Pancreas (tissue), 10 donors: ENCODE results near the gene VSTM2B. TPM values are rescaled to one million over a fixed set of nuclear protein-coding genes. Genes with fewer than 3 reads are reported as not detected.

Experiments used
- ATAC-seq, 4 donors: fragments of 200-7000 bp; cut with Tn5 transposase; one replicate each; pipeline versions ENCODE4 v1.8.0 to v1.9.1; 2020; ENCODE audit warnings: mild to moderate bottlenecking in 4 of 4, moderate library complexity in 4 of 4
- DNase-seq, 6 donors: peaks; one replicate each; pipeline ENCODE4 v3.0.0-alpha.2; 2020
- FAIRE-seq: peaks from 2 replicates; lab custom pipeline; 2012; peaks lifted over from hg19 to GRCh38; lab: Jason Lieb, UNC
- H3K27ac ChIP-seq, 4 donors: fragments of 200-600 bp; sonication (generic); 1 replicate in 3 of 4; 2 replicates in 1 of 4; pipeline versions ENCODE4 v1.5.0 to v1.8.0; 2020
- H3K27me3 ChIP-seq, 4 donors: fragments of 200-600 bp; one replicate each; pipeline ENCODE4 v1.8.0; 2021
- H3K36me3 ChIP-seq, 3 donors: fragments of 200-600 bp; sonication (generic) in 1 of 3; one replicate each; pipeline versions ENCODE4 v1.5.0 to v1.8.0; 2020 to 2021
- H3K4me1 ChIP-seq, 3 donors: fragments of 200-600 bp; one replicate each; pipeline ENCODE4 v1.8.0; 2021
- H3K4me3 ChIP-seq, 4 donors: fragments of 200-600 bp; sonication (generic) in 2 of 4; one replicate each; pipeline versions ENCODE4 v1.5.0 to v1.8.0; 2020 to 2021
- H3K9me3 ChIP-seq, 4 donors: fragments of 200-600 bp; one replicate each; pipeline ENCODE4 v1.8.0; 2021
- CTCF ChIP-seq, 4 donors: fragments of 200-600 bp; sonication (generic) in 3 of 4; IDR thresholded peaks; one replicate each; pipeline versions ENCODE4 v1.5.0 to v1.8.0; 2021; ENCODE audit warnings: antibody characterized with exemption in 4 of 4
- WGBS, 2 donors: extraction: QIAGEN DNeasy Blood & Tissue Kit; methylation state at CpG; one replicate each; pipeline ENCODE4 v1.1.7; 2013; 5-methylcytosine and 5-hydroxymethylcytosine counted together
- intact Hi-C, 3 donors: fragments of 100-400 bp; cut with DNase I; formaldehyde crosslinking; loops; one replicate each; pipeline versions ENCODE4 v1.11.1 to v1.14.2; 2022
- polyA plus RNA-seq, 2 donors: library from polyadenylated mRNA; stranded (reverse); fragments of 200-250 nt; gene quantifications; one replicate each; pipeline ENCODE4 v1.2.3, GENCODE V29; 2013
- total RNA-seq, 6 donors: library from RNA; stranded (reverse); fragmentation: NEBNext Ultra II Directional in 4 of 6; extraction: Animal tissue kit (Norgen Biotek cat#: 25700) in 4 of 6; gene quantifications; one replicate each; pipeline versions ENCODE4 v1.2.1 to v1.2.4, GENCODE V29; 2021 to 2023
- donor health status: healthy with polysubstance abuse.
- donor health status: DM: no; HTN: no; CAD: no; lungs with moderate emphysema.
- donor health status: DM: no; HTN: no; CAD: no.
- donor health status: control.
- donor health status: control.
- donor health status: Bipolar disorder and iron deficiency.
- donor health status: DM: yes; HTN: yes; CAD: no.
- donor health status: DM: no; HTN: no; CAD: no.
- donor health status: DM: no; HTN: no; CAD: no.
- donor health status: DM: yes; HTN: yes; CAD: no.

Gene VSTM2B
- total and polyA plus RNA-seq, 8 donors: 0.05 TPM; not detected in 7

- Histone ChIP-seq H3K27ac (no peak overlapping the region), H3K4me1 (no peaks in the 10 kb centered on the region), H3K4me3 (no peak overlapping the region), H3K36me3 (no peaks in the 10 kb centered on the region), H3K27me3 (no peaks in the 10 kb centered on the region), H3K9me3 (no peaks in the 10 kb centered on the region)
- TF ChIP-seq CTCF (IDR thresholded peaks at IDR 0.05): no peak
- ATAC-seq: no peak
- intact Hi-C loops: no loop called here
- 63 to 73% methylated on average over 3 of the region's 3 CpGs for WGBS, 2 donors
- no peak for FAIRE-seq
- no peak for DNase-seq
These were observed 40.8 kb downstream of the VSTM2B start for GRCh38 chr19:29566496-29567054.

- Histone ChIP-seq H3K4me3 (no peak overlapping the region), H3K27me3 (no peaks in the 10 kb centered on the region), H3K4me1 (no peaks in the 10 kb centered on the region), H3K27ac (no peak overlapping the region), H3K9me3 (no peaks in the 10 kb centered on the region), H3K36me3 (no peaks in the 10 kb centered on the region)
- FAIRE-seq (no peak), DNase-seq (no peak), ATAC-seq (no peak)
- WGBS, 2 donors: 35 to 74% methylated on average over 2 of the region's 2 CpGs
- no peak for TF ChIP-seq CTCF (IDR thresholded peaks at IDR 0.05)
- intact Hi-C loops: no loop called here
These were observed 41.6 kb downstream of the VSTM2B start for GRCh38 chr19:29567366-29567915.

GRCh38 chr19:29568036-29569025 is 42.5 kb downstream of the VSTM2B start:
- no peak for ATAC-seq
- H3K27me3 ChIP-seq: peaks cover 0 to 6% (median 0%) of the 10 kb centered on the region in 4 donors

GRCh38 chr19:29569038-29569911 is 43.5 kb downstream of the VSTM2B start:
- Histone ChIP-seq H3K9me3 (no peaks in the 10 kb centered on the region), H3K4me1 (no peaks in the 10 kb centered on the region), H3K27me3 (peaks cover 0 to 7% (median 0%) of the 10 kb centered on the region in 4 donors), H3K36me3 (no peaks in the 10 kb centered on the region), H3K4me3 (no peak overlapping the region), H3K27ac (no peak overlapping the region)
- FAIRE-seq (no peak), ATAC-seq (no peak), DNase-seq (no peak)
- TF ChIP-seq CTCF (IDR thresholded peaks at IDR 0.05): no peak
- intact Hi-C loops: no loop called here
- whole genome bisulfite sequencing, 2 donors: 54 to 67% methylated on average over 9 of the region's 9 CpGs

More at GRCh38 chr19:29568036-29569025, 42.5 kb downstream of the VSTM2B start:
- WGBS, 2 donors: 47 to 59% methylated on average over 22 of the region's 22 CpGs
- DNase-seq (no peak), FAIRE-seq (no peak)
- H3K36me3 ChIP-seq: no peaks in the 10 kb centered on the region
- no peaks in the 10 kb centered on the region for H3K9me3 ChIP-seq
- H3K4me1 ChIP-seq: no peaks in the 10 kb centered on the region
- H3K27ac ChIP-seq: no peak overlapping the region
- no peak for TF ChIP-seq CTCF (IDR thresholded peaks at IDR 0.05)
- intact Hi-C loops: no loop called here
- H3K4me3 ChIP-seq: no peak overlapping the region
